HEK293 (cell line): ENCODE data around the gene LRRC47.

ENCODE experiments used
- CTCF ChIA-PET: fragments of 350-600 bp; formaldehyde crosslinking; extraction: SDS; loops from one replicate; lab custom pipeline; 2021; ENCODE audit warnings: antibody characterized with exemption; lab: Yijun Ruan, JAX
- POLR2A ChIA-PET: fragments of 300-600 bp; formaldehyde crosslinking; extraction: SDS; loops from one replicate; lab custom pipeline; 2020; ENCODE audit warnings: antibody characterized with exemption, inconsistent platforms; lab: Yijun Ruan, JAX
- H3K27ac ChIP-seq: fragments of 200-500 bp; sonication (Bioruptor generic); 2 replicates; pipeline ENCODE4 v1.5.1; 2014; ENCODE audit warnings: low read depth, low read length, control low read depth, inconsistent platforms; ENCODE audit errors: extremely low read depth
- H3K36me3 ChIP-seq, 2 experiments: fragments of 200-500 bp in 1 of 2; sonication (Bioruptor generic) in 1 of 2; 1 replicate in 1 of 2; 2 replicates in 1 of 2; pipeline ENCODE4 v1.5.1; 2014 to 2017; ENCODE audit warnings: inconsistent platforms in 2 of 2, low read length in 2 of 2; ENCODE audit not compliant: control insufficient read depth in 2 of 2, insufficient read depth in 1 of 2
- H3K4me1 ChIP-seq: fragments of 200-500 bp; sonication (Bioruptor generic); 2 replicates; pipeline ENCODE4 v1.5.1; 2014; ENCODE audit warnings: mild to moderate bottlenecking, low read length, inconsistent platforms; ENCODE audit not compliant: control insufficient read depth, insufficient read depth
- H3K4me3 ChIP-seq: 2 replicates; pipeline ENCODE4 v1.5.1; 2011; ENCODE audit warnings: low read depth, mild to moderate bottlenecking, control low read depth, low read length, moderate library complexity
- H3K9me3 ChIP-seq: fragments of 200-500 bp; sonication (Bioruptor generic); 2 replicates; pipeline ENCODE4 v1.5.1; 2014; ENCODE audit warnings: low read depth, low read length, inconsistent platforms; ENCODE audit not compliant: control insufficient read depth, insufficient read depth
- BCL11B ChIP-seq: fragments of 450-650 bp; formaldehyde crosslinking; IDR thresholded peaks from 2 replicates; pipeline ENCODE4 v1.5.1; 2016; ENCODE audit warnings: low read depth, missing biosample characterization, missing genetic modification characterization
- GFI1B ChIP-seq: fragments of 450-650 bp; formaldehyde crosslinking; IDR thresholded peaks from 2 replicates; pipeline ENCODE4 v1.5.1; 2016; ENCODE audit warnings: missing biosample characterization, missing genetic modification characterization
- IKZF3 ChIP-seq: fragments of 450-650 bp; IDR thresholded peaks from 2 replicates; pipeline ENCODE4 v1.5.0; 2018; ENCODE audit warnings: missing biosample characterization, mild to moderate bottlenecking, missing genetic modification characterization, moderate library complexity
- SALL2 ChIP-seq: fragments of 450-650 bp; formaldehyde crosslinking; IDR thresholded peaks from 2 replicates; pipeline ENCODE4 v1.5.0; 2017; ENCODE audit warnings: missing biosample characterization, mild to moderate bottlenecking, missing genetic modification characterization, borderline replicate concordance
- SP2 ChIP-seq: fragments of 450-650 bp; formaldehyde crosslinking; IDR thresholded peaks from 2 replicates; pipeline ENCODE4 v1.5.1; 2016; ENCODE audit warnings: missing biosample characterization, missing genetic modification characterization
- ZBTB48 ChIP-seq: fragments of 450-650 bp; formaldehyde crosslinking; IDR thresholded peaks from 2 replicates; pipeline ENCODE4 v1.5.1; 2016; ENCODE audit warnings: missing biosample characterization, missing genetic modification characterization
- ZNF23 ChIP-seq: fragments of 450-650 bp; formaldehyde crosslinking; IDR thresholded peaks from 2 replicates; pipeline ENCODE4 v1.5.1; 2016; ENCODE audit warnings: missing biosample characterization, missing genetic modification characterization, borderline replicate concordance
- ZNF394 ChIP-seq: fragments of 450-650 bp; formaldehyde crosslinking; IDR thresholded peaks from 2 replicates; pipeline ENCODE4 v1.5.1; 2016; ENCODE audit warnings: missing biosample characterization, missing genetic modification characterization, mild to moderate bottlenecking, moderate library complexity, borderline replicate concordance
- ZNF404 ChIP-seq: fragments of 450-650 bp; formaldehyde crosslinking; IDR thresholded peaks from 2 replicates; pipeline ENCODE4 v1.5.1; 2017; ENCODE audit warnings: missing biosample characterization, missing genetic modification characterization
- ZNF423 ChIP-seq: fragments of 450-650 bp; formaldehyde crosslinking; IDR thresholded peaks from 2 replicates; pipeline ENCODE4 v1.5.1; 2016; ENCODE audit warnings: missing biosample characterization, missing genetic modification characterization
- ZNF629 ChIP-seq: fragments of 450-650 bp; formaldehyde crosslinking; IDR thresholded peaks from 2 replicates; pipeline ENCODE4 v1.5.1; 2017; ENCODE audit warnings: missing biosample characterization, missing genetic modification characterization
- ZNF837 ChIP-seq: fragments of 450-650 bp; formaldehyde crosslinking; IDR thresholded peaks from 2 replicates; pipeline ENCODE4 v1.5.1; 2016; ENCODE audit warnings: missing biosample characterization, missing genetic modification characterization
- TF ChIP-seq, protein P1 (sequence below): fragments of 450-650 bp; formaldehyde crosslinking; IDR thresholded peaks from 2 replicates; pipeline ENCODE4 v1.5.1; 2017; ENCODE audit warnings: missing biosample characterization, missing genetic modification characterization
- TF ChIP-seq, protein P2 (sequence below): fragments of 450-650 bp; formaldehyde crosslinking; IDR thresholded peaks from 2 replicates; pipeline ENCODE4 v1.5.1; 2016; ENCODE audit warnings: missing biosample characterization, missing genetic modification characterization
- TF ChIP-seq, protein P3 (sequence below): fragments of 450-650 bp; formaldehyde crosslinking; IDR thresholded peaks from 2 replicates; pipeline ENCODE4 v1.5.1; 2016; ENCODE audit warnings: missing biosample characterization, missing genetic modification characterization
- TF ChIP-seq, protein P4 (sequence below): fragments of 450-650 bp; formaldehyde crosslinking; IDR thresholded peaks from 2 replicates; pipeline ENCODE4 v1.5.1; 2016; ENCODE audit warnings: missing biosample characterization, missing genetic modification characterization
- TF ChIP-seq, protein P5 (sequence below): fragments of 450-650 bp; formaldehyde crosslinking; IDR thresholded peaks from 2 replicates; pipeline ENCODE4 v1.5.1; 2016; ENCODE audit warnings: missing biosample characterization, missing genetic modification characterization

The LRRC47 gene

DNA sequence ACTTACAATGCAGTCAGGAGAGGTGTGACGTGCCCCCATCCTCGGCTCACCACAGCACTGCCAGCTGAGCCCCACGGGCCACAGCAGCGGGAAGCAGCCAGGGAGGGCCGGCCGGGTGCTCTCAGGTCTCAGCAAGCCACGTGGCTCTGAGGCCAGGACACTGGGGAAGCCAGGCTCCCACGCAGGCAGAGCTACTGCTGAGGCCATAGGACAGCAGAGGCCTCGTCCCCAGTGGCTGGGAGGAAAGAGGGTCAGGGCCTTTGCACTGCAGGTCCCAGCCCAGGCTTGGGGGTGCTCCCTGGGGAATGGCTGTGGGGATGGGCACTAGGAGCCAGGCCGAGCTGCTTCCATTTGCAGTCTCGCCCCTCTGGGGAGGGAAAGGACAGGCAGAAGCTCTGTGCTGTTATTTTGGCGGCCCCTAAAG lies 5.8 kb downstream of the LRRC47 start (continued):
- TF ChIP-seq, protein P1, sequence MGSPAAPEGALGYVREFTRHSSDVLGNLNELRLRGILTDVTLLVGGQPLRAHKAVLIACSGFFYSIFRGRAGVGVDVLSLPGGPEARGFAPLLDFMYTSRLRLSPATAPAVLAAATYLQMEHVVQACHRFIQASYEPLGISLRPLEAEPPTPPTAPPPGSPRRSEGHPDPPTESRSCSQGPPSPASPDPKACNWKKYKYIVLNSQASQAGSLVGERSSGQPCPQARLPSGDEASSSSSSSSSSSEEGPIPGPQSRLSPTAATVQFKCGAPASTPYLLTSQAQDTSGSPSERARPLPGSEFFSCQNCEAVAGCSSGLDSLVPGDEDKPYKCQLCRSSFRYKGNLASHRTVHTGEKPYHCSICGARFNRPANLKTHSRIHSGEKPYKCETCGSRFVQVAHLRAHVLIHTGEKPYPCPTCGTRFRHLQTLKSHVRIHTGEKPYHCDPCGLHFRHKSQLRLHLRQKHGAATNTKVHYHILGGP (tag by site-specific recombination): no peak
- TF ChIP-seq ZNF629 (tag by site-specific recombination): no peak
- no peak for TF ChIP-seq GFI1B

DNA sequence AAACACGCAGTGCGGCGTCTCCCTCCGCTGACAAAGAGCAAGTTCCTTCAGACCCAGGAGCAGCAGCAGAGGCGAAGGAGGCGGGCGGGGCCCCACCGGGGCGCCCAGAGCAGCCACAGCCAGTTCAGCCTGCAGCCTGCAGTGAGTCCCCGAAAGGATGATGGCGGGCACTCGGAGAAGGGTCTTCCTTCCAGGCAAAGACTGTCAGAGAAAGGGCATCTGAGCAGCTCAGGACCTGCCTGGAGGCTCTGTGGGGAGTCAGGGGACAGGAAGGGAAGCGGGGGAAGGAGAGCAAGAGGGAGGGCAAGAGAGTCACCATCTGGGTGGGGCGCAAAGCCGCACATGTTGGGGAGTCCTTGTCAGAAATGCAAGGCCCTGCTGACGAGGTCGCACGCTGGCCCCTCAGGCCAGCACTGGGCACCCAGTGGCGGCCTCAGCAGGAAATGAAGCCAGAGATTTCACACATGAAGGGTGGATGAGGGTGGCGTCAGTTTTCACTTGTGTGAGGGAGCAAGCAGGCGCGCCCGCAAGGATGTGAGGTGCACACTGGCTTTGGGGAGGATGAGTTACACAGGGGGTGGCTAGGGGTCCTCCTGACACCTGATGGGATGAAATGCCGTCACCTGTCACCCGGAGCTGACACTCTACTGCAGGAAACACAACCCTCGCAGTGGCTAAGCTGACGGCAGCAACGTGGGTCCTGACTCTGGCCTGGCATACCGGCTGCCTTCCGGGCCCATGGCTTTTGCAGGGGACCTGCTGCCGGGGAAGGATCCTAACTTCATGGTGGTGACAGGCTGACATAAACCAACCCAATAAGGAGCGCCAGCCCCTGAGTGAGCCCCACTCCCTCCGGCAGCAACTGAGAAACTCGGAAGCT lies 6.6 kb downstream of the LRRC47 start:
- POLR2A ChIA-PET: no interaction called here
- peaks cover 16 to 89% of the 10 kb centered on the region in 2 experiments; a peak in 2 of 3 replicates for H3K36me3 ChIP-seq
- no peak overlapping the region for H3K4me3 ChIP-seq
- H3K9me3 ChIP-seq: no peaks in the 10 kb centered on the region
- TF ChIP-seq IKZF3 (tag by site-specific recombination) (no peak), BCL11B (tag by site-specific recombination) (no peak), GFI1B (no peak), SP2 (tag by site-specific recombination) (no peak), ZNF394 (tag by site-specific recombination) (no peak), ZNF23 (tag by site-specific recombination) (no peak), ZBTB48 (tag by site-specific recombination) (no peak), ZNF423 (tag by site-specific recombination) (no peak), ZNF404 (no peak), SALL2 (tag by site-specific recombination) (no peak), ZNF837 (tag by site-specific recombination) (no peak)
- TF ChIP-seq, protein P2, sequence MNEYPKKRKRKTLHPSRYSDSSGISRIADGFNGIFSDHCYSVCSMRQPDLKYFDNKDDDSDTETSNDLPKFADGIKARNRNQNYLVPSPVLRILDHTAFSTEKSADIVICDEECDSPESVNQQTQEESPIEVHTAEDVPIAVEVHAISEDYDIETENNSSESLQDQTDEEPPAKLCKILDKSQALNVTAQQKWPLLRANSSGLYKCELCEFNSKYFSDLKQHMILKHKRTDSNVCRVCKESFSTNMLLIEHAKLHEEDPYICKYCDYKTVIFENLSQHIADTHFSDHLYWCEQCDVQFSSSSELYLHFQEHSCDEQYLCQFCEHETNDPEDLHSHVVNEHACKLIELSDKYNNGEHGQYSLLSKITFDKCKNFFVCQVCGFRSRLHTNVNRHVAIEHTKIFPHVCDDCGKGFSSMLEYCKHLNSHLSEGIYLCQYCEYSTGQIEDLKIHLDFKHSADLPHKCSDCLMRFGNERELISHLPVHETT (tag by site-specific recombination): no peak
- TF ChIP-seq, protein P3, sequence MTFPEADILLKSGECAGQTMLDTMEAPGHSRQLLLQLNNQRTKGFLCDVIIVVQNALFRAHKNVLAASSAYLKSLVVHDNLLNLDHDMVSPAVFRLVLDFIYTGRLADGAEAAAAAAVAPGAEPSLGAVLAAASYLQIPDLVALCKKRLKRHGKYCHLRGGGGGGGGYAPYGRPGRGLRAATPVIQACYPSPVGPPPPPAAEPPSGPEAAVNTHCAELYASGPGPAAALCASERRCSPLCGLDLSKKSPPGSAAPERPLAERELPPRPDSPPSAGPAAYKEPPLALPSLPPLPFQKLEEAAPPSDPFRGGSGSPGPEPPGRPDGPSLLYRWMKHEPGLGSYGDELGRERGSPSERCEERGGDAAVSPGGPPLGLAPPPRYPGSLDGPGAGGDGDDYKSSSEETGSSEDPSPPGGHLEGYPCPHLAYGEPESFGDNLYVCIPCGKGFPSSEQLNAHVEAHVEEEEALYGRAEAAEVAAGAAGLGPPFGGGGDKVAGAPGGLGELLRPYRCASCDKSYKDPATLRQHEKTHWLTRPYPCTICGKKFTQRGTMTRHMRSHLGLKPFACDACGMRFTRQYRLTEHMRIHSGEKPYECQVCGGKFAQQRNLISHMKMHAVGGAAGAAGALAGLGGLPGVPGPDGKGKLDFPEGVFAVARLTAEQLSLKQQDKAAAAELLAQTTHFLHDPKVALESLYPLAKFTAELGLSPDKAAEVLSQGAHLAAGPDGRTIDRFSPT: no peak
- TF ChIP-seq, protein P4, sequence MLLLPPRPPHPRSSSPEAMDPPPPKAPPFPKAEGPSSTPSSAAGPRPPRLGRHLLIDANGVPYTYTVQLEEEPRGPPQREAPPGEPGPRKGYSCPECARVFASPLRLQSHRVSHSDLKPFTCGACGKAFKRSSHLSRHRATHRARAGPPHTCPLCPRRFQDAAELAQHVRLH (tag by site-specific recombination): no peak
- TF ChIP-seq, protein P5, sequence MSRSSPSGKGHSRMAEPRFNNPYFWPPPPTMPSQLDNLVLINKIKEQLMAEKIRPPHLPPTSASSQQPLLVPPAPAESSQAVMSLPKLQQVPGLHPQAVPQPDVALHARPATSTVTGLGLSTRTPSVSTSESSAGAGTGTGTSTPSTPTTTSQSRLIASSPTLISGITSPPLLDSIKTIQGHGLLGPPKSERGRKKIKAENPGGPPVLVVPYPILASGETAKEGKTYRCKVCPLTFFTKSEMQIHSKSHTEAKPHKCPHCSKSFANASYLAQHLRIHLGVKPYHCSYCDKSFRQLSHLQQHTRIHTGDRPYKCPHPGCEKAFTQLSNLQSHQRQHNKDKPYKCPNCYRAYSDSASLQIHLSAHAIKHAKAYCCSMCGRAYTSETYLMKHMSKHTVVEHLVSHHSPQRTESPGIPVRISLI: no peak
- CTCF ChIA-PET: no interaction called here
- H3K27ac ChIP-seq: no peak overlapping the region
- H3K4me1 ChIP-seq: no peaks in the 10 kb centered on the region; the same call in 1 of the 2 replicates
